Neuronal stem cell (in vitro differentiated cells): ENCODE measurements around the gene NIN.

Source experiments
- DNase-seq: peaks from one replicate; pipeline ENCODE4 v3.0.0-alpha.2; 2013; ENCODE audit warnings: low spot score
- H2AFZ ChIP-seq: one replicate; pipeline ENCODE4 v1.6.1; 2013; ENCODE audit warnings: mild to moderate bottlenecking, low read length, inconsistent platforms
- H2AK5ac ChIP-seq: 2 replicates; pipeline ENCODE4 v1.6.1; 2013; ENCODE audit warnings: low read depth, mild to moderate bottlenecking, inconsistent platforms, low read length, moderate library complexity, mixed read lengths
- H2BK120ac ChIP-seq: 2 replicates; pipeline ENCODE4 v1.6.1; 2013; ENCODE audit warnings: low read depth, mild to moderate bottlenecking, inconsistent platforms, low read length, moderate library complexity, mixed read lengths
- H2BK12ac ChIP-seq: one replicate; pipeline ENCODE4 v1.6.1; 2013; ENCODE audit warnings: low read length, inconsistent platforms
- H2BK15ac ChIP-seq: 2 replicates; pipeline ENCODE4 v1.6.1; 2013; ENCODE audit warnings: mild to moderate bottlenecking, low read length, inconsistent platforms, mixed read lengths
- H2BK5ac ChIP-seq: one replicate; pipeline ENCODE4 v1.6.1; 2013; ENCODE audit warnings: inconsistent platforms, mild to moderate bottlenecking, low read length, moderate library complexity
- H3K14ac ChIP-seq: one replicate; pipeline ENCODE4 v1.6.1; 2013; ENCODE audit warnings: low read length, inconsistent platforms
- H3K18ac ChIP-seq: 2 replicates; pipeline ENCODE4 v1.6.1; 2013; ENCODE audit warnings: low read length, inconsistent platforms
- H3K23ac ChIP-seq: 2 replicates; pipeline ENCODE4 v1.6.1; 2013; ENCODE audit warnings: low read depth, mild to moderate bottlenecking, mixed read lengths, low read length, inconsistent platforms; ENCODE audit not compliant: poor library complexity
- H3K27ac ChIP-seq: replicated peaks from 3 replicates; pipeline ENCODE4 v1.5.1; 2013; ENCODE audit warnings: low read length, inconsistent platforms
- H3K27me3 ChIP-seq, 3 experiments: 2 replicates each; pipeline ENCODE4 v1.6.1; 2013; ENCODE audit warnings: low read length in 3 of 3, mild to moderate bottlenecking in 2 of 3, inconsistent platforms in 1 of 3, low read depth in 1 of 3, mixed read lengths in 1 of 3, moderate library complexity in 1 of 3; ENCODE audit not compliant: control insufficient read depth in 3 of 3, insufficient read depth in 3 of 3
- H3K36me3 ChIP-seq, 2 donors: replicated peaks in 1 of 2; 2 replicates each; pipeline ENCODE4 v1.6.1; 2013; ENCODE audit warnings: low read length in 2 of 2; ENCODE audit not compliant: control insufficient read depth in 2 of 2, insufficient read depth in 2 of 2
- H3K4ac ChIP-seq: 2 replicates; pipeline ENCODE4 v1.6.1; 2013; ENCODE audit warnings: inconsistent platforms, mild to moderate bottlenecking, low read length, moderate library complexity
- H3K4me1 ChIP-seq, 2 donors: 1 replicate in 1 of 2; 2 replicates in 1 of 2; pipeline ENCODE4 v1.6.1; 2013; ENCODE audit warnings: low read length in 2 of 2, low read depth in 1 of 2; ENCODE audit not compliant: control insufficient read depth in 2 of 2, insufficient read depth in 1 of 2
- H3K4me2 ChIP-seq: one replicate; pipeline ENCODE4 v1.6.1; 2013; ENCODE audit warnings: mild to moderate bottlenecking, low read length, inconsistent platforms; ENCODE audit not compliant: insufficient read depth, poor library complexity, severe bottlenecking
- H3K4me3 ChIP-seq, 2 donors: 2 replicates each; pipeline ENCODE4 v1.5.1; 2013; ENCODE audit warnings: low read length in 2 of 2, mild to moderate bottlenecking in 2 of 2, inconsistent platforms in 1 of 2, moderate library complexity in 1 of 2
- H3K79me1 ChIP-seq: one replicate; pipeline ENCODE4 v1.6.1; 2013; ENCODE audit warnings: low read depth, mild to moderate bottlenecking, inconsistent platforms, low read length, moderate library complexity
- H3K9ac ChIP-seq: one replicate; pipeline ENCODE4 v1.6.1; 2013; ENCODE audit warnings: mild to moderate bottlenecking, low read depth, low read length, inconsistent platforms; ENCODE audit not compliant: poor library complexity
- H3K9me3 ChIP-seq, 2 donors: replicated peaks in 1 of 2; 2 replicates each; pipeline versions ENCODE3 to v1.6.1; 2013; ENCODE audit warnings: low read length in 2 of 2, mild to moderate bottlenecking in 2 of 2, inconsistent platforms in 1 of 2, low read depth in 1 of 2, mixed read lengths in 1 of 2, moderate library complexity in 1 of 2; ENCODE audit not compliant: control insufficient read depth in 2 of 2, insufficient read depth in 1 of 2
- H4K8ac ChIP-seq: one replicate; pipeline ENCODE4 v1.6.1; 2013; ENCODE audit warnings: low read depth, mild to moderate bottlenecking, inconsistent platforms, low read length, moderate library complexity
- H4K91ac ChIP-seq: one replicate; pipeline ENCODE4 v1.6.1; 2013; ENCODE audit warnings: low read length, low read depth, mild to moderate bottlenecking, inconsistent platforms; ENCODE audit not compliant: poor library complexity
- WGBS, 2 donors: extraction: QIAGEN DNeasy Blood & Tissue Kit; methylation state at CpG; one replicate each; pipeline ENCODE4 v1.1.7; 2013; ENCODE audit warnings: missing lambda C conversion rate in 2 of 2, mixed read lengths in 1 of 2; ENCODE audit not compliant: insufficient read length in 2 of 2, insufficient replicate concordance in 1 of 2; ENCODE audit errors: extremely low coverage in 2 of 2; 5-methylcytosine and 5-hydroxymethylcytosine counted together

Gene NIN

GRCh38 chr14:50757702-50758101 lies 73.3 kb downstream of the NIN start:
- H3K14ac ChIP-seq: no peak overlapping the region
- DNase-seq: no peak
- H3K9ac ChIP-seq: no peak overlapping the region
- no peak overlapping the region for H2AFZ ChIP-seq
- H3K4me2 ChIP-seq: no peak overlapping the region
- H2BK12ac ChIP-seq: no peak overlapping the region
- H3K4me3 ChIP-seq: no peak overlapping the region
- no peak overlapping the region for H2BK120ac ChIP-seq
- no peak overlapping the region for H3K27ac ChIP-seq
- H4K91ac ChIP-seq: no peak overlapping the region
- no peak overlapping the region for H2BK5ac ChIP-seq
- H3K36me3 ChIP-seq: peaks cover 31 to 97% of the 10 kb centered on the region in 2 donors
- no peak overlapping the region for H4K8ac ChIP-seq
- no peaks in the 10 kb centered on the region for H3K79me1 ChIP-seq
- H3K9me3 ChIP-seq: peaks cover 2 to 5% of the 10 kb centered on the region in 2 donors
- no peak overlapping the region for H3K18ac ChIP-seq
- H2BK15ac ChIP-seq: no peak overlapping the region
- no peak overlapping the region for H3K23ac ChIP-seq
- no CpG with 5 or more reads among the region's 4 CpGs for WGBS, 2 donors
- no peaks in the 10 kb centered on the region for H3K4me1 ChIP-seq
- no peak overlapping the region for H3K4ac ChIP-seq
- H2AK5ac ChIP-seq: no peak overlapping the region
- no peaks in the 10 kb centered on the region for H3K27me3 ChIP-seq

- H3K79me1 ChIP-seq: no peaks in the 10 kb centered on the region
- no peak overlapping the region for H3K18ac ChIP-seq
- no peak overlapping the region for H2BK5ac ChIP-seq
- peaks cover 32 to 97% of the 10 kb centered on the region in 2 donors for H3K36me3 ChIP-seq
- H2BK12ac ChIP-seq: no peak overlapping the region
- H3K4ac ChIP-seq: no peak overlapping the region
- no peak for DNase-seq
- H2AFZ ChIP-seq: no peak overlapping the region
- no peak overlapping the region for H4K91ac ChIP-seq
- H3K14ac ChIP-seq: no peak overlapping the region
- no peak overlapping the region for H3K4me3 ChIP-seq
- H3K27ac ChIP-seq: no peak overlapping the region
- H2BK120ac ChIP-seq: no peak overlapping the region
- H4K8ac ChIP-seq: no peak overlapping the region
- H3K9me3 ChIP-seq: peaks cover 2 to 5% of the 10 kb centered on the region in 2 donors
- H2BK15ac ChIP-seq: no peak overlapping the region
- H3K4me1 ChIP-seq: no peaks in the 10 kb centered on the region
- no peak overlapping the region for H2AK5ac ChIP-seq
- WGBS, 2 donors: no CpG with 5 or more reads among the region's 8 CpGs
- H3K23ac ChIP-seq: no peak overlapping the region
- no peak overlapping the region for H3K9ac ChIP-seq
- H3K4me2 ChIP-seq: no peak overlapping the region
- H3K27me3 ChIP-seq: no peaks in the 10 kb centered on the region
These were observed 74.7 kb downstream of the NIN start for GRCh38 chr14:50756300-50756699.

- no peak overlapping the region for H3K27ac ChIP-seq
- WGBS, 2 donors: no CpG with 5 or more reads among the region's 1 CpG
- no peak overlapping the region for H3K4me3 ChIP-seq
These were observed 80.6 kb downstream of the NIN start for GRCh38 chr14:50750323-50750722.

GRCh38 chr14:50745401-50746058 lies 85.4 kb downstream of the NIN start:
- H3K9ac ChIP-seq: no peak overlapping the region
- no peak overlapping the region for H3K23ac ChIP-seq
- H2AK5ac ChIP-seq: no peak overlapping the region
- H3K4me3 ChIP-seq: no peak overlapping the region
- H3K79me1 ChIP-seq: no peaks in the 10 kb centered on the region
- H2AFZ ChIP-seq: no peak overlapping the region
- H3K4me1 ChIP-seq: no peaks in the 10 kb centered on the region
- H3K18ac ChIP-seq: no peak overlapping the region
- WGBS, 2 donors: no CpG with 5 or more reads among the region's 5 CpGs
- no peak overlapping the region for H2BK15ac ChIP-seq
- no peak overlapping the region for H2BK12ac ChIP-seq
- H3K27me3 ChIP-seq: no peaks in the 10 kb centered on the region
- no peaks in the 10 kb centered on the region for H3K9me3 ChIP-seq
- H3K14ac ChIP-seq: no peak overlapping the region
- no peak for DNase-seq
- no peak overlapping the region for H2BK120ac ChIP-seq
- H4K8ac ChIP-seq: no peak overlapping the region
- H3K4ac ChIP-seq: no peak overlapping the region
- peaks cover 15 to 88% of the 10 kb centered on the region in 2 donors for H3K36me3 ChIP-seq
- no peak overlapping the region for H2BK5ac ChIP-seq
- H4K91ac ChIP-seq: no peak overlapping the region
- H3K27ac ChIP-seq: no peak overlapping the region
- no peak overlapping the region for H3K4me2 ChIP-seq

More at GRCh38 chr14:50750323-50750722, 80.6 kb downstream of the NIN start:
- Histone ChIP-seq H2BK12ac (no peak overlapping the region), H3K4me2 (no peak overlapping the region), H4K8ac (no peak overlapping the region), H2BK15ac (no peak overlapping the region), H3K9me3 (peaks cover 0 to 2% of the 10 kb centered on the region in 2 donors), H3K36me3 (peaks cover 18 to 91% of the 10 kb centered on the region in 2 donors), H3K4ac (no peak overlapping the region), H3K4me1 (no peaks in the 10 kb centered on the region), H3K79me1 (no peaks in the 10 kb centered on the region), H3K14ac (no peak overlapping the region), H3K9ac (no peak overlapping the region), H3K18ac (no peak overlapping the region), H2AK5ac (no peak overlapping the region), H4K91ac (no peak overlapping the region), H3K23ac (no peak overlapping the region), H3K27me3 (no peaks in the 10 kb centered on the region), H2BK5ac (no peak overlapping the region), H2BK120ac (no peak overlapping the region), H2AFZ (no peak overlapping the region)
- DNase-seq: no peak
